Lower lobe of right lung (tissue), 2 donors: ENCODE data around the gene KRT31. TPM values are rescaled to one million over a fixed set of nuclear protein-coding genes. Genes with fewer than 3 reads are reported as not detected.
"Not testable (repeated sequence)": the region's sequence is repeated elsewhere in the genome, so short reads cannot be mapped to it uniquely, and the experiment has no call there.

Source experiments
- ATAC-seq, 2 donors: fragments of 200-7000 bp; cut with Tn5 transposase; one replicate each; pipeline ENCODE4 v1.9.1; 2020 to 2022; ENCODE audit warnings: mild to moderate bottlenecking in 2 of 2, moderate library complexity in 2 of 2
- DNase-seq: peaks from one replicate; pipeline ENCODE4 v3.0.0-alpha.2; 2020
- H3K27ac ChIP-seq: fragments of 200-600 bp; one replicate; pipeline ENCODE4 v1.8.0; 2022
- H3K27me3 ChIP-seq: fragments of 200-600 bp; one replicate; pipeline ENCODE4 v1.8.0; 2022; ENCODE audit warnings: low read depth
- H3K36me3 ChIP-seq: fragments of 200-600 bp; one replicate; pipeline ENCODE4 v1.8.0; 2022; ENCODE audit warnings: mild to moderate bottlenecking
- H3K4me1 ChIP-seq: fragments of 200-600 bp; one replicate; pipeline ENCODE4 v1.8.0; 2022
- H3K4me3 ChIP-seq: fragments of 200-600 bp; one replicate; pipeline ENCODE4 v1.8.0; 2022; ENCODE audit warnings: mild to moderate bottlenecking
- H3K9me3 ChIP-seq: fragments of 200-600 bp; one replicate; pipeline ENCODE4 v1.8.0; 2022
- intact Hi-C: fragments of 100-400 bp; cut with DNase I; formaldehyde crosslinking; loops from one replicate; pipeline ENCODE4 v1.11.0; 2022
- total RNA-seq: library from RNA; stranded (reverse); fragmentation: NEBNext Ultra II Directional; extraction: Animal tissue kit (Norgen Biotek cat#: 25700); gene quantifications from one replicate; pipeline ENCODE4 v1.2.1, GENCODE V29; 2021
- TF ChIP-seq, protein P1 (sequence below): fragments of 200-600 bp; IDR thresholded peaks from one replicate; pipeline ENCODE4 v1.8.0; 2022; ENCODE audit warnings: antibody characterized with exemption, mild to moderate bottlenecking
- donor health status: DM: no; HTN: yes; CAD: no; lungs with severe emphysema.

Gene KRT31
- total RNA-seq, 1 donor from 2014 or later = not detected

DNA sequence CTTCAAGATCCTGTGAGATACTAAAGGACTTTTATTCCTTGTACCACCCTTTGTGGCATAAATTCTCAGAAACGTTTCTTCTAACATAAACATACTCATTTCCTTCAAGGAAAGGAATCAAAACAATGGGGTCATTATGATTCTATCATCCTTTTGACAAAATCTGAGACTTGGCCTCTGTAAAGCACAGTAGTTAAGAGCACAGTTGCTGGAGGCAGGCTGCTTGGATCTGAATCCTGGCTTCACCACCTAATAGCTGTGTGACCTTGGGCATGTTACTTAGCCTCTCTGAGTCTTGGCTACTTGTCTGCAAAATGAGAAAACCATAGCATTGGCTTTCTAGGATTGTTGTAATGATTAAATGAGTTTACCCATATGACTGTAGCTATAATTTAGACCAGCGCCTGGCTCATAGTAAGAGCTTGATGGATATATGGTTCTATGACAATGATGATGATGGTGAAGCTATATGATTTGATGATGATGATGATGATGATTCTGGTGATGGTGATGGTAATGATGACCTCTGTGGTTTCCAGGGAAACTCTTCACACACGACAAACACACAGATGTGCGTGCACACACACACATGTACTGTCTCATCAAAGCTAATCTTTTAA is 6.1 kb upstream of the KRT31 start:
- no peak for DNase-seq
- ATAC-seq = no peak
- H3K27me3 ChIP-seq = no peaks in the 10 kb centered on the region
- intact Hi-C loops = no loop called here
- H3K4me1 ChIP-seq = no peaks in the 10 kb centered on the region
- no peaks in the 10 kb centered on the region for H3K9me3 ChIP-seq
- no peak overlapping the region for H3K4me3 ChIP-seq
- TF ChIP-seq, protein P1, sequence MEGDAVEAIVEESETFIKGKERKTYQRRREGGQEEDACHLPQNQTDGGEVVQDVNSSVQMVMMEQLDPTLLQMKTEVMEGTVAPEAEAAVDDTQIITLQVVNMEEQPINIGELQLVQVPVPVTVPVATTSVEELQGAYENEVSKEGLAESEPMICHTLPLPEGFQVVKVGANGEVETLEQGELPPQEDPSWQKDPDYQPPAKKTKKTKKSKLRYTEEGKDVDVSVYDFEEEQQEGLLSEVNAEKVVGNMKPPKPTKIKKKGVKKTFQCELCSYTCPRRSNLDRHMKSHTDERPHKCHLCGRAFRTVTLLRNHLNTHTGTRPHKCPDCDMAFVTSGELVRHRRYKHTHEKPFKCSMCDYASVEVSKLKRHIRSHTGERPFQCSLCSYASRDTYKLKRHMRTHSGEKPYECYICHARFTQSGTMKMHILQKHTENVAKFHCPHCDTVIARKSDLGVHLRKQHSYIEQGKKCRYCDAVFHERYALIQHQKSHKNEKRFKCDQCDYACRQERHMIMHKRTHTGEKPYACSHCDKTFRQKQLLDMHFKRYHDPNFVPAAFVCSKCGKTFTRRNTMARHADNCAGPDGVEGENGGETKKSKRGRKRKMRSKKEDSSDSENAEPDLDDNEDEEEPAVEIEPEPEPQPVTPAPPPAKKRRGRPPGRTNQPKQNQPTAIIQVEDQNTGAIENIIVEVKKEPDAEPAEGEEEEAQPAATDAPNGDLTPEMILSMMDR = no peak
- no peaks in the 10 kb centered on the region for H3K36me3 ChIP-seq
- no peak overlapping the region for H3K27ac ChIP-seq

DNA sequence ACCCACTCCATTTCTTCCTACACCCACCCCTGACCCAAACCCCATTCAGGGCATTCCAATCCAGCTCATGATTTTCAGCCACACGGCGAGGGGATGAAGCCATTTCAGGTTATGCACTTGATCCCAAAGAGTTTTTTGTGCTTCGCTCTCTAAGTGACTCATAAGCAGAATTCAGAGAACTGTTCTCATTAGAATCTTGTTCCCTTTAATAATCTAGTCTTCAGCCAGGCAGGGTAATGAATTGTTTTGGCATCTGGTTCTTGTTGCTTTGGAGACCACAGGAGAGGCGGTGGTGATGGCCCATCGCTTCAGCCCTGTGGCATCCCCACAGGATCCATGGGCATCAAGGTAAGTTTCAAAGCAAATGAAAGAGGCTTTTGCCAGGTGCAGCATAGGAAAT is 4.8 kb upstream of the KRT31 start:
- no peaks in the 10 kb centered on the region for H3K27me3 ChIP-seq
- H3K4me1 ChIP-seq = no peaks in the 10 kb centered on the region
- TF ChIP-seq, protein P1 = no peak
- no peak for ATAC-seq
- no peak for DNase-seq
- H3K27ac ChIP-seq = no peak overlapping the region
- no peaks in the 10 kb centered on the region for H3K36me3 ChIP-seq
- intact Hi-C loops = no loop called here
- no peaks in the 10 kb centered on the region for H3K9me3 ChIP-seq
- H3K4me3 ChIP-seq = no peak overlapping the region

DNA sequence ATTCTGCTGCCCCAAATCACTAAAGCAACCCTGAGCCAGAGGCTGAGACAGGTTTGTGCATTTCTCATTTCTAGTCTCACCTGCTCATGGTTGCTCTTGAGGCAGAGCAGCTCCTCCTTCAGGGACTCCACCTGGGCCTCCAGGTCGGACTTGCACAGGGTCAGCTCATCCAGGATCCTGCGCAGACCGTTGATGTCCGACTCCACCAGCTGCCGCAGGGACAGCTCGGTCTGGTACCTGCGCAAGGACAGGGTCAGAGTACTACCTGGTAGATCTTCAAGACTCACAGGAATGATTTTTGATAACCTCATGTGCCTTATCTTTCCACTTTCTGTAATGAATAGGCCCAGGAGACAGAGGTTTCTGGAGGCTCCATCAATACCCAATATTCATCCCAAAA is 1.1 kb downstream of the KRT31 start:
- H3K4me1 ChIP-seq = no peaks in the 10 kb centered on the region
- DNase-seq = no peak
- H3K27me3 ChIP-seq = no peaks in the 10 kb centered on the region
- H3K27ac ChIP-seq = no peak overlapping the region
- H3K9me3 ChIP-seq = no peaks in the 10 kb centered on the region
- intact Hi-C loops = no loop called here
- ATAC-seq = no peak
- TF ChIP-seq, protein P1 = no peak
- H3K4me3 ChIP-seq = no peak overlapping the region
- H3K36me3 ChIP-seq = no peaks in the 10 kb centered on the region

DNA sequence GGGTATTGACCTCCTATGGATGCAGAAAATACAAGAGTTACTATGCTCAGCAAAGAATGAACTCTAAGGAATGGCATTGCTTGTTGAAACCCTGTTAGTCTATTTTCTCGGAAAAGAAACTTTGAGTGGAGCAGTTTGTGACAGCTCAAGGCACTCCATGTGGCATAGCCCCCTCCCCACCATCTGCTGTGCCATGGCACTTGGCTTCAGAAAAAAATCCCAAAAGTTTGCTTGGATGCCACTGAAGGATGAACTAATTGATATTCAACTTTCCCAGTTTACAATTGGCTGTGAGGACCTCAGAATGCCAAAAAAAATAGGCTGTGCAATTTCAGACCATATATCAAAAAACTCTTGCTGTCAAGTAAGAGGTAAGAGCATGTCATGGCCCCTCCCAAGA is 1.8 kb downstream of the KRT31 start:
- DNase-seq (no peak), ATAC-seq (no peak)
- Histone ChIP-seq H3K4me1 (no peaks in the 10 kb centered on the region), H3K27me3 (no peaks in the 10 kb centered on the region), H3K9me3 (no peaks in the 10 kb centered on the region), H3K27ac (no peak overlapping the region), H3K4me3 (no peak overlapping the region), H3K36me3 (no peaks in the 10 kb centered on the region)
- TF ChIP-seq, protein P1 = no peak
- intact Hi-C loops = no loop called here

DNA sequence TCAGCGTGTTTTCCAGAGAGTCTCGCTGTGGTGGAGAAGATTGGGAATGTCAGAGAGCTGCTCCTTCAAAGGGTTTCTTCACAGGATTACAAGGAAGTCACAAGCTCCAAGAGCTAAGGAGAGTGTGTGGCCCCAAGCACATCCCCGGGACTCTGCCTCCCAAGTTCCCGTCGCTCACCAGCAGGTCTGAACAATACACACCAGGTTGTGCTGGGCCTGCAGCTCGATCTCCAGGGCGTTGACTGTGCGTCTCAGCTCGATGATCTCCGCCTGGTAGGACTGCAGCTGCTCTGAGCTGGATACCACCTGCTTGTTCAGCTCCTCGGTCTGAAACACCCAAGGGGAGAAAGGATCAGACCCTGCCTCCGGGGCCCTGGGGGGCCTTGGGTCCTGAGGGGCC is 2.4 kb downstream of the KRT31 start:
- H3K27me3 ChIP-seq, intact Hi-C loops, H3K36me3 ChIP-seq, H3K9me3 ChIP-seq, H3K4me3 ChIP-seq, ATAC-seq, H3K27ac ChIP-seq, DNase-seq, H3K4me1 ChIP-seq: not testable (repeated sequence)

DNA sequence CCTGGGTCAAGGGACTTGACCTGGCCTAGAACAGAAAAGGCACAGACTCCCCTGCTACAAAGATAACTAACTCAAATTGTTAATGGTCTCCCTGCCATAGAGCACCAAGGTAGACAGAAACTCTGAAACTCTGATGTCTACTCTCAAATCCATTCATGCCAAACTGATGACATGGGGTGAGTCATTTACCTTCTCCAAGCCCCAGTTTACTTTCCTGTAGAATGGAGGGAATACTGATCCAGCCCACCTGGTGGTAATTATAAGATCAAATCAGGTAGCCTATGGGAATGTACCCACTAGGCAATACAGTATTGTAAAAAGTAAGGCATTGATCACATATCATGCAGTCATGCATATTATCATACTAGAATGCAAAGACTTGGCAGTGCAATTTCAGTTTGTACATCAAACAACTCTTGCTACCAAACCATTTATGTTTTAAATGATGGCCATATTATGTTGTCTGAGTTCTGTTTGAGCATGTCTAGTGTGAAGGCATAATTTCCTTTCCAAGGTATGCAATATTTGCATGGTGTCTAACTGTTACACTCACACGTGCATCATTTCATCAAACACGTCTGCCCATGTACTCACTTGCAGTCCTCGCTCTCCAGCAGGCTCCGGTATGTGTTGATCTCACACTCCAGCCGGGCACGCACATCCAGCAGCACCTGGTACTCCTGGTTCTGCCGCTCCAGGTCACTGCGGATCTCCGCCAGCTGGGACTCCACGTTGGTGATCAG is 3.0 kb downstream of the KRT31 start:
- H3K27me3 ChIP-seq = no peaks in the 10 kb centered on the region
- ATAC-seq = no peak
- no peak for DNase-seq

More for the DNA sequence above, 3.0 kb downstream of the KRT31 start:
- no peaks in the 10 kb centered on the region for H3K9me3 ChIP-seq
- TF ChIP-seq, protein P1 = no peak
- H3K4me3 ChIP-seq = no peak overlapping the region
- intact Hi-C loops = no loop called here
- no peak overlapping the region for H3K27ac ChIP-seq
- H3K36me3 ChIP-seq = no peaks in the 10 kb centered on the region
- H3K4me1 ChIP-seq = no peaks in the 10 kb centered on the region
